HG03558 (cell line): ENCODE data around the gene IQGAP2.

Experiments
- ATAC-seq: cut with Tn5 transposase; IDR thresholded peaks from one replicate; pipeline ENCODE4 v1.9.1; 2021; ENCODE audit warnings: moderate number of reproducible peaks; ENCODE audit not compliant: unreplicated experiment; ENCODE audit errors: extremely low read depth

The IQGAP2 gene

GRCh38 chr5:76692274-76692540, 289.1 kb downstream of the IQGAP2 start:
- ATAC-seq = no peak

DNA sequence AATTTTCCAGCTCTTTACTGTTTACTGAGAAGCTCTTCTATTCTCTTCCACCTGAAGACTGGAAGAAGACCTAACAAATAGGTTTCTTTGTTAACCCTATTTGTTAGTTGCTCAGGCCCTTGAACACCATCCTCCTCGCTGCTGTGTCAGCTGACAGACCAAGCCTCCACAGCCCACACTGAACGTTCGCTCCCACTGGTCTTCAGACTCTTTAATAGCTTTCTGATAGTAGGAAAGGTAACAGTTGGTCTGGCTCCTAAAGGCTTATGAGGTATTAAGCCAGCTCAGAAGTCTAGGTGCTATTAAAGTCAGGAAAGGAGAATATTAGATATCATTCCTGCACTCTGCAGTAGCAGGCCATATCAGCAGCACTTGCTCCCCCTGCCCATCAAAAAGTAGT, 289.6 kb downstream of the IQGAP2 start:
- no peak for ATAC-seq

GRCh38 chr5:76693141-76693540, 290.1 kb downstream of the IQGAP2 start:
- no peak for ATAC-seq

DNA sequence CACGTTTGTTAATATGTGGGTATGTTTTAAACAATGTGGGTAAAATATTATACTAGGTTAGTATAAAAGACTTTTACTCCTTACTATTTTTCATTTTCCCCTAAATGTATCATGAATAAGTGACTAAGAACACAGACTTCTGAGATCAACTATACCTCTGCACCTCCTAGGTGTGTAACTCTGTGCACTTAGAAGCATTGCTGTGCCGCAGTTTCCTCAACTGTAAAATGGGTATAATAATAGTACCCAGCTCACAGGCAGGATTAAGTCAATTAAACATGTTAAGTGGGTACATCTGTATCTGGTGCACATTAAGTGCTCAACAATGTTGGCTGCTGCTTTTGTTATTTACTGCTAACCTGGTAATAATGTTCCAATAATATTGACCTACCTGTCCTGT, 291.2 kb downstream of the IQGAP2 start:
- no peak for ATAC-seq

GRCh38 chr5:76695346-76695745, 292.3 kb downstream of the IQGAP2 start:
- no peak for ATAC-seq

- ATAC-seq = no peak
Observed at GRCh38 chr5:76696251-76696650, 293.2 kb downstream of the IQGAP2 start.

GRCh38 chr5:76697670-76698069, 294.6 kb downstream of the IQGAP2 start:
- ATAC-seq = no peak

DNA sequence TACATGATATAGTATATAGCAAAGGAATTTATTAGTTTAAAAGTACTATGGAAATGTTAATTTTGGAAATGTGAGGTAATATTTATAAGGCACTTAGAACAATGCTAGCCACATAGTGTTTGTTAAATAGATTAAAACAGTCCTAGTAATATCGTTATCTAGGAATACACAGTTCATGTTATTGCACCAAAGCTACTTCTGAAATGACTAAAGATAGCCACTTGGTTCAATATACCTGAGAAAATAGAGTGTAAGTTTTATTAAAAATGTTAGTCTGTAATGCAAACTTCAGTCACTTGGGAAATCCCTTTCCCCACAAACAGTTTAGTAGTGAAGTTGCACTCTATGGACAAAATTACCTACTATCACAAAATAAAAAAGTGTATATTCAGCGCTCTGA, 297.5 kb downstream of the IQGAP2 start:
- ATAC-seq = no peak

DNA sequence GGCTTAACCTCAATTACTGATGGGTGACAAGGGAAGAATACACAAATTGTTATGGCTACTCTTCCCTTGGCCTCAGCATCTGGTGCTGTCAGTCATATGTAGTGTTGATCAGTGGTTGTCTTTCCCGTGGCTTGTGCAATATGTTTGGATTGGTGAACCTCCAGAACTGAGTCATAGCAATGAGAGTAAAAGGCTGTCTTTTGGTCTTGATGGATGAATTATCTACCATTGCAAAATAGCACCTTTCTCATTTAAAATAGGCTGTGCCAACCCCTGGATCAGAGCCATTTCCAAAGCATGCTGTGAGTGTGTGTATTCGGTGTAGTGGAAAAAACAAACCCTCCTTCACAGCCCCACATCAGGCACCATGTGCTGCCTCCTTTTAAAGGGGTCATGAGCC, 298.2 kb downstream of the IQGAP2 start:
- no peak for ATAC-seq

- ATAC-seq = no peak
Observed at GRCh38 chr5:76703707-76704106, 300.6 kb downstream of the IQGAP2 start.

- no peak for ATAC-seq
Observed at GRCh38 chr5:76704131-76704663, 301.1 kb downstream of the IQGAP2 start.

- no peak for ATAC-seq
Observed at GRCh38 chr5:76705574-76705973, 302.5 kb downstream of the IQGAP2 start.

DNA sequence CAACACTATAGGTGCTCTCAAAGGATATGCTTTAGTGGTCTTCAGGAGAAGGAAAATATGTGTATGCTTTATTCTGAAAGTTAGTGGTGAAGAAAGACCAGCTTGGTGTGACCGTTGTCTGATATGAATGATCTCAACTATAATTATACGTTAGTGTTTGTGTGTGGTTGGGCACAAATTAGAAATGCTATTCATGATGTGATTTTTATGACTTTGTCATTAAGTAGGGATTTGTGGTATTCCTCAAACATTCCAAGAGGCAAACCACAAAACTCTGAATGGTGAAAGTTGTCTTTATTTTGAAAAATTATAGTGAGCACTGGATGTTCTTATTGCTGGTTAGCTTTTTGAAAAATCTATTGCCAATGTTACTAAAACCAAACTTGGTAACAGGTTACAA, 306.7 kb downstream of the IQGAP2 start:
- no peak for ATAC-seq

GRCh38 chr5:76710991-76711390, 307.9 kb downstream of the IQGAP2 start:
- peak; percentile 66 for ATAC-seq

- no peak for ATAC-seq
Observed at GRCh38 chr5:76714751-76715485, 311.8 kb downstream of the IQGAP2 start.

DNA sequence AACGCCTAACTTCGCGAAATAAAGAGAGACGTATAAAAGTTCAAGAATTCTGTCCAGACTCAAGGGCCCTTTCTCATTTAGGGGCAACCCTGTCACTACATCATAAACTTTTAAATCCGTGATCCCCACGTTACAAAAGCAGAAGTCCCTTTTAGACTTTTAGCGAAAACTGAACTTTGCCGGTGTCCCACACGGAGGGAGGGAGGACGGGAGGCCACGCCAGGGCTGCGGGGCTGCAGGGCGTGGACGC, 312.3 kb downstream of the IQGAP2 start:
- ATAC-seq = no peak

DNA sequence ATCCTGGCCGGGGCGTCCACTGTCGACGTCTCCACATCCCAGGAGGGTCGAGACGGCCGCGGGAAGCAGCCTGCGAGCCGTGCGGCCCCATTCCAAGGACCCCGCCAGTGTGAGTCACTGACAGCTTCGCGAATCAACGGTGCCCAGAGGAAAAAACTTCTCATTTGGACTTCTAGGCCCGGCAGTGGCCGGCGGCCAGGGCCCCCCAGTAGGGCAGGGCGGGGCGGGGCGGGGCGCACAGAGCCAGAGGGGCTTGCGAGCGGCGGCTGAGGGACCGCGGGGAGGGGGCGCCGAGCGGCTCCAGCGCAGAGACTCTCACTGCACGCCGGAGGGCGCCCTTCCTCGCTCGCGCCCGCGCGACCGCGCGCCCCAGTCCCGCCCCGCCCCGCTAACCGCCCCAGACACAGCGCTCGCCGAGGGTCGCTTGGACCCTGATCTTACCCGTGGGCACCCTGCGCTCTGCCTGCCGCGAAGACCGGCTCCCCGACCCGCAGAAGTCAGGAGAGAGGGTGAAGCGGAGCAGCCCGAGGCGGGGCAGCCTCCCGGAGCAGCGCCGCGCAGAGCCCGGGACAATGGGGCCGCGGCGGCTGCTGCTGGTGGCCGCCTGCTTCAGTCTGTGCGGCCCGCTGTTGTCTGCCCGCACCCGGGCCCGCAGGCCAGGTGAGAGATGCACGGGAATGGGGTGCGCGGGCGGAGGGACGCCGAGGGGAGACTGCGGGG, 312.8 kb downstream of the IQGAP2 start, which contains the start of gene F2R:
Gene F2R (plus strand): TSS at position 391 of the 720 bp plus-strand sequence. CDS start 182 bp downstream, at position 573.
- no peak for ATAC-seq

GRCh38 chr5:76716456-76717157, 313.5 kb downstream of the IQGAP2 start:
- no peak for ATAC-seq

GRCh38 chr5:76717222-76718083, 314.4 kb downstream of the IQGAP2 start:
- no peak for ATAC-seq

DNA sequence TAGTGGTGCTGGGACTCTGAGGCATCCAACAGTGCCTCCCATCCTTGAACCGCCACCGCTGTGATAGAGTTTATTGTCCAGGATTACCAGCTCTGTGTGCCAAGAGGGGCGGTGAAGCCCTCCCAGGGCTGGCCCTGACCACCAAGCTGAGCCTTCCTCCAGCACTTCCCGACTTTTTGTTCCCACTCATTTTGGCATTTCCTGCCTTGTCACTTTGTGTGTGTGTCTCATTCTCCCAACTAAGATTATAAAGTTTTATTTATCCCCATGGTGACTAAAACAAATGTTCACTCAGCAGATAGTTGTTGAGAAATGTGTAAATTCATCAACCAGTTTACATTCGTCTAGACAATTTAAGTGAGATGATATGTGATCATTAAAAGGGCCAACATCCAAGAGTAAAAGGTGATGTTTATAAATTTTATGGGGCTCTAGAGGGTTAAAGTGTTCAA, 315.3 kb downstream of the IQGAP2 start:
- ATAC-seq = no peak
